Activated naive CD4-positive, alpha-beta T cell treated with anti-CD3 and anti-CD28 coated beads, Interleukin-2, amount 50 U/mL, for 24 hours (primary cell): ENCODE measurements around the gene CDH11.

Experiments used
- H3K27ac Mint-ChIP-seq: one replicate; pipeline ENCODE4 v1.8.0; 2021; ENCODE audit warnings: mild to moderate bottlenecking, mixed read lengths
- H3K27me3 Mint-ChIP-seq: one replicate; pipeline ENCODE4 v1.8.0; 2021; ENCODE audit warnings: mixed read lengths
- H3K36me3 Mint-ChIP-seq: one replicate; pipeline ENCODE4 v1.8.0; 2021; ENCODE audit warnings: mixed read lengths
- H3K4me1 Mint-ChIP-seq: one replicate; pipeline ENCODE4 v1.8.0; 2021; ENCODE audit warnings: mixed read lengths
- H3K4me3 Mint-ChIP-seq: one replicate; pipeline ENCODE4 v1.8.0; 2021; ENCODE audit warnings: mild to moderate bottlenecking, mixed read lengths
- H3K9me3 Mint-ChIP-seq: one replicate; pipeline ENCODE4 v1.8.0; 2021; ENCODE audit warnings: mixed read lengths

The CDH11 gene

GRCh38 chr16:65099607-65100006, 22.3 kb downstream of the CDH11 start:
- H3K36me3 Mint-ChIP-seq: no peaks in the 10 kb centered on the region
- H3K9me3 Mint-ChIP-seq: peaks cover 12% of the 10 kb centered on the region
- no peak overlapping the region for H3K27ac Mint-ChIP-seq
- no peaks in the 10 kb centered on the region for H3K4me1 Mint-ChIP-seq
- peaks cover 2% of the 10 kb centered on the region for H3K27me3 Mint-ChIP-seq
- H3K4me3 Mint-ChIP-seq: no peak overlapping the region

GRCh38 chr16:65098916-65099315, 22.9 kb downstream of the CDH11 start:
- Mint-ChIP-seq H3K27me3 (no peaks in the 10 kb centered on the region), H3K36me3 (no peaks in the 10 kb centered on the region), H3K4me1 (no peaks in the 10 kb centered on the region), H3K9me3 (peaks cover 12% of the 10 kb centered on the region), H3K4me3 (no peak overlapping the region), H3K27ac (no peak overlapping the region)

- H3K36me3 Mint-ChIP-seq: no peaks in the 10 kb centered on the region
- H3K27ac Mint-ChIP-seq: no peak overlapping the region
- no peaks in the 10 kb centered on the region for H3K4me1 Mint-ChIP-seq
- H3K4me3 Mint-ChIP-seq: no peak overlapping the region
- peaks cover 12% of the 10 kb centered on the region for H3K9me3 Mint-ChIP-seq
- H3K27me3 Mint-ChIP-seq: no peaks in the 10 kb centered on the region
Observed at GRCh38 chr16:65097296-65097695, 24.6 kb downstream of the CDH11 start.

GRCh38 chr16:65095906-65096305, 26.0 kb downstream of the CDH11 start:
- Mint-ChIP-seq H3K9me3 (peaks cover 5% of the 10 kb centered on the region), H3K4me1 (no peaks in the 10 kb centered on the region), H3K36me3 (no peaks in the 10 kb centered on the region), H3K27me3 (no peaks in the 10 kb centered on the region), H3K4me3 (no peak overlapping the region), H3K27ac (no peak overlapping the region)

GRCh38 chr16:65095090-65095728, 26.7 kb downstream of the CDH11 start:
- H3K9me3 Mint-ChIP-seq: peaks cover 5% of the 10 kb centered on the region
- H3K27me3 Mint-ChIP-seq: no peaks in the 10 kb centered on the region
- no peak overlapping the region for H3K27ac Mint-ChIP-seq
- no peaks in the 10 kb centered on the region for H3K36me3 Mint-ChIP-seq
- no peaks in the 10 kb centered on the region for H3K4me1 Mint-ChIP-seq
- H3K4me3 Mint-ChIP-seq: no peak overlapping the region

- Mint-ChIP-seq H3K9me3 (peaks cover 3% of the 10 kb centered on the region), H3K27me3 (no peaks in the 10 kb centered on the region), H3K4me1 (no peaks in the 10 kb centered on the region), H3K4me3 (no peak overlapping the region), H3K27ac (no peak overlapping the region), H3K36me3 (no peaks in the 10 kb centered on the region)
Observed at GRCh38 chr16:65094009-65094408, 27.9 kb downstream of the CDH11 start.

GRCh38 chr16:65083164-65083857, 38.6 kb downstream of the CDH11 start:
- Mint-ChIP-seq H3K9me3 (no peaks in the 10 kb centered on the region), H3K27ac (no peak overlapping the region), H3K27me3 (no peaks in the 10 kb centered on the region), H3K4me1 (no peaks in the 10 kb centered on the region), H3K4me3 (no peak overlapping the region), H3K36me3 (no peaks in the 10 kb centered on the region)

GRCh38 chr16:65079549-65079948, 42.3 kb downstream of the CDH11 start:
- peaks cover 1% of the 10 kb centered on the region for H3K9me3 Mint-ChIP-seq
- H3K4me1 Mint-ChIP-seq: no peaks in the 10 kb centered on the region
- H3K4me3 Mint-ChIP-seq: no peak overlapping the region
- no peak overlapping the region for H3K27ac Mint-ChIP-seq
- no peaks in the 10 kb centered on the region for H3K36me3 Mint-ChIP-seq
- H3K27me3 Mint-ChIP-seq: no peaks in the 10 kb centered on the region

GRCh38 chr16:65077181-65077580, 44.7 kb downstream of the CDH11 start:
- no peaks in the 10 kb centered on the region for H3K27me3 Mint-ChIP-seq
- H3K36me3 Mint-ChIP-seq: no peaks in the 10 kb centered on the region
- H3K27ac Mint-ChIP-seq: no peak overlapping the region
- H3K4me1 Mint-ChIP-seq: no peaks in the 10 kb centered on the region
- H3K4me3 Mint-ChIP-seq: no peak overlapping the region
- peaks cover 5% of the 10 kb centered on the region for H3K9me3 Mint-ChIP-seq

GRCh38 chr16:65075877-65076276, 46.0 kb downstream of the CDH11 start:
- Mint-ChIP-seq H3K9me3 (peaks cover 10% of the 10 kb centered on the region), H3K4me1 (no peaks in the 10 kb centered on the region), H3K27ac (no peak overlapping the region), H3K4me3 (no peak overlapping the region), H3K27me3 (no peaks in the 10 kb centered on the region), H3K36me3 (no peaks in the 10 kb centered on the region)

- no peak overlapping the region for H3K27ac Mint-ChIP-seq
- peaks cover 10% of the 10 kb centered on the region for H3K9me3 Mint-ChIP-seq
- no peak overlapping the region for H3K4me3 Mint-ChIP-seq
- no peaks in the 10 kb centered on the region for H3K36me3 Mint-ChIP-seq
- H3K27me3 Mint-ChIP-seq: no peaks in the 10 kb centered on the region
- no peaks in the 10 kb centered on the region for H3K4me1 Mint-ChIP-seq
Observed at GRCh38 chr16:65071433-65072311, 50.2 kb downstream of the CDH11 start.

- Mint-ChIP-seq H3K27me3 (no peaks in the 10 kb centered on the region), H3K4me3 (no peak overlapping the region), H3K9me3 (peaks cover 10% of the 10 kb centered on the region), H3K4me1 (no peaks in the 10 kb centered on the region), H3K27ac (no peak overlapping the region), H3K36me3 (no peaks in the 10 kb centered on the region)
Observed at GRCh38 chr16:65070831-65071432, 50.9 kb downstream of the CDH11 start.

GRCh38 chr16:65069766-65070165, 52.1 kb downstream of the CDH11 start:
- H3K4me3 Mint-ChIP-seq: no peak overlapping the region
- H3K9me3 Mint-ChIP-seq: peaks cover 10% of the 10 kb centered on the region
- no peak overlapping the region for H3K27ac Mint-ChIP-seq

GRCh38 chr16:65069065-65069464, 52.8 kb downstream of the CDH11 start:
- H3K27ac Mint-ChIP-seq: no peak overlapping the region
- no peaks in the 10 kb centered on the region for H3K27me3 Mint-ChIP-seq
- peaks cover 5% of the 10 kb centered on the region for H3K9me3 Mint-ChIP-seq
- H3K4me1 Mint-ChIP-seq: no peaks in the 10 kb centered on the region
- H3K4me3 Mint-ChIP-seq: no peak overlapping the region
- H3K36me3 Mint-ChIP-seq: no peaks in the 10 kb centered on the region

More at GRCh38 chr16:65069766-65070165, 52.1 kb downstream of the CDH11 start:
- Mint-ChIP-seq H3K27me3 (no peaks in the 10 kb centered on the region), H3K36me3 (no peaks in the 10 kb centered on the region), H3K4me1 (no peaks in the 10 kb centered on the region)

GRCh38 chr16:65068151-65068740, 53.6 kb downstream of the CDH11 start:
- no peak overlapping the region for H3K4me3 Mint-ChIP-seq
- no peak overlapping the region for H3K27ac Mint-ChIP-seq
- no peaks in the 10 kb centered on the region for H3K36me3 Mint-ChIP-seq
- H3K9me3 Mint-ChIP-seq: peaks cover 5% of the 10 kb centered on the region
- H3K27me3 Mint-ChIP-seq: no peaks in the 10 kb centered on the region
- H3K4me1 Mint-ChIP-seq: no peaks in the 10 kb centered on the region
